HG02970 (cell line): Measurements from ENCODE around the gene FAM13B.

Experiments used
- ATAC-seq: cut with Tn5 transposase; IDR thresholded peaks from one replicate; pipeline ENCODE4 v1.9.1; 2021; ENCODE audit warnings: mild to moderate bottlenecking, moderate library complexity, moderate number of reproducible peaks; ENCODE audit not compliant: unreplicated experiment, low FRiP score

Gene FAM13B

DNA sequence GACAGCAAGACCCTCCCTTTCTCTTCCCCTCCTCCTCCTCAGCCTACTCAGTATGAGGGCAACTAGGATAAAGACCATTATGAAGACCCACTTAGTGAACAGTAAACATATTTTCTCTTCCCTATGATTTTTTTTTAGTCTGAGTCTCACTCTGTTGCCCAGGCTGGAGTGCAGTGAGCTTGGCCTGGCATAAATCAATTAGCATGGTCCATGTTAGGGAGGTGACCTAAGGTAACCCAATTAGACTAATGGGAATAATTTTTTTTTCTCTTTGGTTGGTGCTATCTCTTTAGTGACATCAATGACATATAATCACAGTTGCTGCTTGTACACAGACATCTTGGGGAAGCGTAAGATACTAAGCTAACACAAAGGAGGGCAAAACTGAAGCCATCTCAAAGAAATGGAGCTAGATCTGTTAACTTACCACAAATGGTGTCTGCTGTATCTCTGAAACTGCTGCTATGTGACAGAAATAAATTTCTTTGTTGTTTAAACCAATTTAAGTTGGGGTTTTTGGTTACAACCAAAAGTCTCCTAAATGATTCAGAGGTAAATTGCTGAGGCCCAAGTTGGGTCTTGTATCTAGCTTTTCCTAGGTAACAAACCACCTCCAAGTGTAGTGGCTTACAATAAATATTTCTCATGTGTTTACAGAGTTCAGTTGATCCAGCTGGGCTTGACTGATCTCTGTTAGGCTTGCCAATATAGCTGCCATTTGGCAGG, 130.3 kb downstream of the FAM13B start:
- ATAC-seq = no peak

- ATAC-seq = no peak
These were observed 131.7 kb downstream of the FAM13B start for GRCh38 chr5:137901011-137901817.

DNA sequence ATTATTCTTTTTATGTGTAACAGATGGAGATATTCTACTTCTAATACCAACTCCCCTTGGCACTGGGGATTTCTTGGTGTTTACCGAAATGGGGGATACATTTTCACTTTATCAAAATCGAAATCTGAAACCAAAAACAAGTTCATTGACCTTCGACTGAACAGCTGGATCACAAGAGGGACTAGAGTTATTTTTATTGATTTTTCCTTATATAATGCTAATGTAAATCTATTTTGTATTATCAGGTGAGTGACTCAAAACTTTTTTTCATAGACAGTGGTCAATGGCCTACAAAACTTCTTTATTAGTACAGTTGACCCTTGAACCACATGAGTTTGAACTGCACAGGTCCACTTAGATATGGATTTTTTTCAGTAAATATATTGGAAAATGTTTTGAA, 133.4 kb downstream of the FAM13B start:
- ATAC-seq = no peak

- ATAC-seq = no peak
These were observed 136.3 kb downstream of the FAM13B start for GRCh38 chr5:137896560-137896959.

DNA sequence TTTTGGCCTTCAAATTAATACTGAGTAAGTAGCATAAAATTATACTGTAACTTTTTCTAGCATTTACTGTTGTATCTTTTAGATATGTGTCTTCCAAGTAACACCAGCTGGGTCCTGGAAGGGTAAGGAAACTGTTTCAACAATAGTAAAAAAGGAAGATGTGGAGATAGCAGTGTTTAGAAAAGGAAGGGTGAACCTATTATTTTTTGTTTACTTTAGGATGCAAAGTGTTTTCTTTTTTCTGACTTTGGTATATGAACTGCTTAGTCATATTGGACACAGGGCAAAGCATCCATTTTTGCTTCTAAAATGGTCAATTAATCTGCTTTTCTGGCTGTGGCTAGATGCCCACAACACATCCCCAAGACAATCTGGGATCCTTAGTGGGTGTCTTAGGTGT, 138.3 kb downstream of the FAM13B start:
- no peak for ATAC-seq

- ATAC-seq = no peak
These were observed 141.0 kb downstream of the FAM13B start for GRCh38 chr5:137891849-137892248.

- no peak for ATAC-seq
These were observed 142.0 kb downstream of the FAM13B start for GRCh38 chr5:137890845-137891244.

GRCh38 chr5:137888863-137889759, 143.8 kb downstream of the FAM13B start, which contains the start of gene PKD2L2:
PKD2L2 (plus strand) TSS chr5:137889457; CDS start chr5:137889492, 35 bp downstream.
- peak; percentile 91 for ATAC-seq

DNA sequence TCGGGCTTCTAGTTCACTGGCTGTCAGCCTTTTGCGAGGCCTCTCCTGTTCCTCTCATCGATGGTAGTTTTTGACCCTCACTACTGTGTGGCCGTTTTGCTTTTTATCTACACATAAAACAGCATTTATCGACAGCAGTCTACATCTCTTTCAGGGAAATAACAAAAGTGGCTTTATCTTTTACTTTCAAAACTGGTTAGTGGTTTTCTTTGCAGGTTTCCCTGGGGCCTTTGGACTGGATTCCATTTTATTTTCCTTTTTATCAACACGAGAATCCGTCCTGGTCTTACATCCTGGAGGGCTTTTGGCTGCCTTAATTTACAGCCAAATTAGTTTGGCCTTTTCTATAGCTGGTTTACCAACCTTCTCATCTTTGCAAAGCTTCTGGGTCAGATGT, 144.4 kb downstream of the FAM13B start:
- ATAC-seq = no peak
